Stimulated activated CD4-positive, alpha-beta T cell treated with anti-CD3 and anti-CD28 coated beads, TNF-alpha, amount 100 ng/mL, for 48 hours (primary cell): ENCODE data around the gene TMEM108.

Experiments
- DNase-seq, 3 donors: peaks; one replicate each; pipeline ENCODE4 v3.0.0-alpha.2; 2020; ENCODE audit warnings: low read depth in 3 of 3

TMEM108 gene

GRCh38 chr3:133054586-133054985 lies 16.4 kb downstream of the TMEM108 start:
- no peak for DNase-seq

DNA sequence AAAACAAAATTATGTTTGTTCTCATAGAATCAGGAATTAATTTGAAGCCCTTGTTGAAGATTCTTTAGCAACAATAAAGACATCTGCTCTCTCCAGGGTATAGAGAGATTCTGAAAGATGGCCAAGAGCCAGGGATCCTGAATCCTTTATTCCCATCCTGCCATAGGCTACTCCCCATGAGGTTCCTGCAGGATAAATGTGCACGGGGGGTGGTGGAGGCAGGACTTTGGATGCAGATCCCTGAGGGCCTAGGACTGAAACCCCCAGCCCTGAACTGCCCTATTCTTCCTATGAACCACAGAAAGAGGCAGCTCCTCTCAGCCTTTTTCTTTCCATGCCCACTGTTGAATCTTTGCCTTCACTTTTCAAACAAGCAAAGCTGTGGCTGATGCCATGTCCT lies 17.1 kb downstream of the TMEM108 start:
- no peak for DNase-seq

DNA sequence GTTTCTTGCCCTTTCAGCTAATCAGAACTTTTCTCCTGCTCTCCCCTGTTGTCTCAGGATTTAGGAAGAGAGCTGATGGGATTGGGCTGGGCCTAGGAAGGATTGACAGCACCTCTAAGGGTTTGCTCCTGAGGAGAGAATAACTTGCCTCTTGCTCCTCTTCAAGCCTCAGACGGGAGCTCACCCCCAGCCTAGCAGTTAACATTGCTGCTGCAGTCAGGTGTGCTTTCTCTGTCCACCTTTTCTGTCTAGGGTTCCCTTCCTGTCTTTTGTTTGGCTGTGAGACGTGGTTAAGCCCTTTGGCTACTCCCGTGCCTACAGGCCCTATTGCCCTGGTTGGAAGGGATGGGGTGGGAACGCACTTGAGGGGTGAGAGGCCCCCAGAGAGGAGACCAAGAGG lies 20.1 kb downstream of the TMEM108 start:
- no peak for DNase-seq

DNA sequence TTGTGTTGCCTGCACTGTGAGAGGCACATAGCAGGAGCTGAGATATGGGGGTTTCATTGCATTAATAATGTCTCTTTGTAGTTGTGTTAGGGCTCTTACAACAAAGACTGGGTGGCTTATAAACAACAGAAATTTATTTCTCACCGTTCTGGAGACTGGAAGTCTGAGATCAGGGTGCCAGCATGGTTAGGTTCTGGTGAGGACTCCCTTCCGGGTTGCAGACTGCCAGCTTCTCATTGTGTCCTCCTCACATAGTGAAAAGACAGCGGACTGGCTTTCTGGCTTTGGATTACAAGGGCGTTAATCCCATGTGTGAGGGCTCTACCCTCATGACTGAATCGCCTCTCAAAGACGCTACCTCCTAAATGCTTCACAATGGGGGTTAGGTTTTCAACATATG lies 20.6 kb downstream of the TMEM108 start:
- no peak for DNase-seq

- DNase-seq = no peak
These were observed 27.2 kb downstream of the TMEM108 start for GRCh38 chr3:133065193-133065961.

GRCh38 chr3:133066026-133066425 lies 27.8 kb downstream of the TMEM108 start:
- DNase-seq = no peak

GRCh38 chr3:133069556-133070286 lies 31.5 kb downstream of the TMEM108 start:
- DNase-seq = no peak

- no peak for DNase-seq
These were observed 36.8 kb downstream of the TMEM108 start for GRCh38 chr3:133074977-133075376.

DNA sequence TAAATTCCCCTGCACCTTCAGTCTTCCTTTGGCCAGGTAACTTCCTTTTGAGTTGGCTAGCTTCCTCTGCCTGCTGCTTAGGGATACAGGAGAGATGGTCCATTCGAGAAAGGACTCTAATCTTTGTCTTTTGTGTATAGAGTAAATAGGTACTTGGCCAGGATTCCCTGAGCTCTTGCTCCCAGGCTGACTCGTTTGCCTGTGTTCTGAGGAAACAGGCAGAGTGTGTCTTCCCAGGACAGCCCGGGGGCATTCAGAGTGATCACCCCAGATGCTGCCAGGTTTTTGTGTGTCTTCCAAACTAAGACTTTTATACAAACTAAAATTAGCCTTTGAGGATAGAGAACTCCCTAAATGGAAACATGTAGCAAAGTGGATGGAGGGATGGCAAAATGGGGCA lies 39.5 kb downstream of the TMEM108 start:
- no peak for DNase-seq

- no peak for DNase-seq
These were observed 41.4 kb downstream of the TMEM108 start for GRCh38 chr3:133079621-133080020.

DNA sequence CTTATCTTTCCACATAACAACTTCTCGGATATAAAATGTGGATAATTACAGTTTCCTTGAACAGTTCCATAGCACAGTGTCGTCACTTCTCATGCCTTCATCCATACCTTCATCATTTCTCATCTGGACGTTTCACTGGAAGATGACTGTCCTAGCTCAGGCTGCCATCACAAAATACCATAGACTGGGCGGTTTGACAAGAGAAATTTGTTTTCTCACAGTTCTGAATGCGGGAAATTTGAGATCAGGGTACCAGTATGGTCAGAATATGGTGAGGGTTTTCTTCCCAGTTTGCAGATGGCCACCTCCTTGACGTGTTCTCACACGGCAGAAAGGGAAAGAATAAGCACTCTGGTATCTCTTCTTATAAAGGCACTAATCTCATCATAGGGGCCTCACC lies 42.8 kb downstream of the TMEM108 start:
- DNase-seq = no peak

DNA sequence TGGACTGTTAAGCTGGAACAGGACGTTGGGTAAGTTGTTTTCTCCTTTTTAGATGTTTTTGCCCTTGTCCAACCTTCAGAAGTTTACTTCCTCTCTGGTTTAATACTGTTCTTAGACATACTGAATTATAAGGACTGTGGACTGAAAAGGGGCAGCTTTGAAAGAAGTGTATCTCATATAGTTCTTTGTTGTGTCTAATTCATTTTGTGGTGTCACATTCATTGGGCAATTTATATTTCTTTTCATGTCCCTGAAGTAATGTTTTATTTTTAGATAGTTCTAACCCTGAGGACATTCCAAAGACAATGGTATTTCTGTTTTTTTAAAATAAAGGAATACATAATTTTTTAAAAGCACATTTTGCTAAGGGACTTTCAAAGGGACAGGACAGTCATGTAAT lies 45.2 kb downstream of the TMEM108 start:
- DNase-seq = no peak

DNA sequence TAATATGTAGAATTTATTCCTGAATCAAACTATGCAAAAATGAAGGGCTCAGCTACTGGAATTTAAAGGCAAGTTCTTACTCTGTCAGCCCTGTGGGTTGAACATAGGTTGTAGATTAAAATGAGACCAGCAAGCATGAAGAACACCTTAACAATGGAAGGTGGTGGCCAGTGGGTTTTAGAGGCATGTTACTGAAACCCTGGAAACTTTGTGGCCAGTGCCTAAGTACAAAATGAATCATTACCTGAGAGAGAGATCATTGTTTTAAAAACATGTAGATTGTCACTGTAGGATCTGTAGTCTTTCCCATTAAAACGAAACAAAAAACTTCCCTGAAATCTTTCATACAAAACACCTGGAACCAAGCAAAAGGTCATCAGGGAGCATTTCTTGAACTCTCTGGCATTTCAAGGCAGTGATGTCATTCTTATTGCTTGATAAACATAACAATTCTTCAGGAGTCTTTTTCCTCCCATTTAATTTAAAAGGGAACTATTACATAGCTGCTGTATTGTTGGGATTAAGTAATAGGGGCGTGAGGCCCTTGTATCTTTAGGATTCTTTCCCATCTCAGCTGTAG lies 51.8 kb downstream of the TMEM108 start:
- no peak for DNase-seq

DNA sequence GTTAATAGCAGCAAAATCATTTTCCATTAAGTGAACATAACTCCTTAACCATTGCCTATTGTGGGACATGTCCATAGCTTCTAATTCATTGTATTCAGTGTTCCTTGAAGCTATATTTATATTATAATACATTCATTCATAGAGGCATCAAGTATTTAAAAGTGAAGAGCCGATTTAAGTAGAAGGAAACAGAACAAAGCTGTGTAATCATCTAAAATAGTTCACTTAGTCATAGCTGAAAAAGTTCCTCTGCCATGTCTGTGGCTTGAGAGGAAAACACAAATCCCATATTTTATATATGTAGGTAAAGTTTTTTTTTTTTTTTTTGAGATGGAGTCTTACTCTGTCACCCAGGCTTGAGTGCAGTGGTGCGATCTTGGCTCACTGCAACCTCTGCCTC lies 54.5 kb downstream of the TMEM108 start:
- DNase-seq = no peak

DNA sequence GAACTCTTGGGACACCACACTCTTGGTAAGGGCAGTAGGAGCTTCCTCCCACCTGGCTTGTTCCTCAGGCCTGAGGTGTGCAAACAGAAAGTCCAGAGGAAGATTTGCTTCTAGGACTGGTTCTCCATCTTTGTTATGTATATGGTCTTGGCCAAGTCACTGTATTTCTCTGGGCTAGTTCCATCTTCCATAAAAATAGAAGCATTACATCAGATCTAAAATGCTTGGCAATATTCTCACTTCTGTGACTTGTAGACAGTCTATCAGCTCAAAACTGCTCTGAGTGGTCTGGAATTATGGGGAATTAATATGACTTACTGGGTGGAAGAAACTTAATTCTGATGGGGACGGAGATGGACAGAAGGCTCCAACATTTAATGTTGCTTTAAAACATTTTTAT lies 55.2 kb downstream of the TMEM108 start:
- no peak for DNase-seq

DNA sequence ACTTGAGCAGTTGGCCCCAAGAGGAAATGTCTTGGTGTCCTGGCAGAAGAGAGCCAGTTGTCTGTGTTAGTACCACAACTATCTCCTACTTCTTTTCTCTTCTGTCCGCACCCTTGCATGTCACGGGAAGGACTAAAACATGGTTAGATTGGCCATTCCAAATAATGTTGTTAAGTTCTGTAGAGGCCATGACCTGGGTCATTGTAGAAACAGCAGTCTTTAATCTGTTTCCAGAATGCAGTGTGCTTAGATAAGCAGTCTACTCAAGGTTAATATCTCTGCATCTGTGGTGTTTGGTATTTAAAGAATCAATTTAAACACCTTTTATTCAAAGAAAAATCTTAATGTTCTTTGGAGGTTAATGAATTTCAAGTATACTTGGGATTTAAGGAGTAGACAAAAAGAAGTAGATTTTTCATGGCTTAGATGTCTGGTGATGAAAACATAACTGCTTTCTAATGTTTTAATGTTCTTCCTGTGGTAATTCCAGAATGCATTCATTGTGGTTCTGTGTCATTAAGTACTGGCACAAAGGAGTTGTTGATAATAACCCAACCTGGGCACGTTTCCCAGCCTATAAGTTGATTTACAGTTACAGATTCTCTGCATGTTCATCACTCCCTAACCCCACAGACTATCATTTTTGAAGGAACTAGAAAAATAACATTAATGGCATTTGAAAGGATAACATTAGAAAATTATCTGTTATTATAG lies 58.9 kb downstream of the TMEM108 start:
- DNase-seq = no peak

- no peak for DNase-seq
These were observed 65.5 kb downstream of the TMEM108 start for GRCh38 chr3:133103706-133104105.

GRCh38 chr3:133106169-133106568 lies 68.0 kb downstream of the TMEM108 start:
- DNase-seq = no peak

DNA sequence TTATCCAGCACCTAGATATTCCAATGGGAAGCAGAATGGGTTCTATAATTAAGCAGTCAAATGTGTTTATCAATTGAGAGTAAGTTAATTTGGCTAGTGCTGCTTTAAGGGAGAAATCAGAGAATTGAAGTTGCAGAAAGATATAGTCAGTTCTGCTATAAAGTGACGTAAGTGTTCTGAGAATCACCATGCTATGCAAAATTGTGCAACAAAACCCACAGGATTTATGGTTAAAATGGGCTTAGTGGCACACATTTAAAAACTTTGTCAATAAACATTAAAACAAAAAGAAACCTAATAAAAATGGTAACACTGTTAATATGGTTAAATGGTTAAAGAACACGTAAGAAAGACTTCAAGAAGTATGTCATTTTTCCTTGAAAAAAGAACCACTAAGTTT lies 74.5 kb downstream of the TMEM108 start:
- no peak for DNase-seq

DNA sequence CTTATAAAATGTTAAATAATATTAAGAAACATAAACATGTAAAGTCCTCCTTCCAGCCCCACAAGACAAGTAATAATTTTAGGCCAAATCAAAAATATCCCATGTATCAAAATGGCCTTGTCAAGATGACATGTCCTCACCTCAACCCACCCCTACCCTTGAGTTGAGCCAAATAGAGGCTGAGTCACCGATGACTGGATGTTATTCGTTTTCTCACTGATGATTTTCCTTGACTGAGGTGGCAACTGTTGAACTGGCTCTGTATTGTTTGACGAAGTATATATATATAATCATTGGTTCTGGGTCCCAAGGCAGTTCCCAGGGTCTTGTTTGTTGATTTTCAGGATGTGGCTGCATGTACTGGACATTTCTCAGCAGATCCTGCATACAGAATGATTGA lies 75.3 kb downstream of the TMEM108 start:
- DNase-seq = no peak

DNA sequence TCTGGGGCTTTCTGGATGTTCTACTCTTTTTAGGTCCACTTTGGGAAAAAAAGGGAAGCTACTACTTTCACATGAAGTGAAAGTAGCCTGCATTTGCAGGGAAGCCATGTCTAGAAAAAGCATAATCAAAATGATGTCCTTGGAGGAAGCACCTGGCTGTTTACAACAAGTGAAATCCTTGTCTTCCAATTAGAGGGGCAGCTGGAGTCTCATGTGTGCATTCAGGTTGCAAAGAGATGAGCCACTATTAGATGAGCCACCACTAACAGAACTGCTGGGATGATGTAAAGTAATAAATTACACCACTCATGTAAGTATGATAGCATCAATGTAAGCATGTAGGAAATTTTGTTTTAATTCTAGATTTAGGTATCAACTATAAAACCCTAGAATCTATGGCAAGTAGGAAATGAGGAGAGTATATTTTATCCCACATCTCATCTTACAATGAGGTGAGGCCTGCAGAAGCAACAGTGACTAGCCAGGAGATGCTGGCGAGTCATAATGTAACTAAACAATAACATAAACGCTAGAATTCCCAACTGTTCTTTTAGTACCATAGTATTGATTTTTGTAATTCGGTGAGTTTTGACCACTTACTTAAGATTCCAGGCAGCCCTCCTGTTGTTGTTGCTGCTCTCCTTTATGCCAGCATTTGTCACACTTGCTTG lies 75.9 kb downstream of the TMEM108 start:
- DNase-seq = no peak

- no peak for DNase-seq
These were observed 77.0 kb downstream of the TMEM108 start for GRCh38 chr3:133115176-133115575.
